Neuronal stem cell (in vitro differentiated cells): ENCODE results near the gene IQSEC2.

Experiments
- DNase-seq: peaks from one replicate; pipeline ENCODE4 v3.0.0-alpha.2; 2013; ENCODE audit warnings: low spot score
- H2AFZ ChIP-seq: one replicate; pipeline ENCODE4 v1.6.1; 2013; ENCODE audit warnings: mild to moderate bottlenecking, low read length, inconsistent platforms
- H2AK5ac ChIP-seq: 2 replicates; pipeline ENCODE4 v1.6.1; 2013; ENCODE audit warnings: low read depth, mild to moderate bottlenecking, inconsistent platforms, low read length, moderate library complexity, mixed read lengths
- H2BK120ac ChIP-seq: 2 replicates; pipeline ENCODE4 v1.6.1; 2013; ENCODE audit warnings: low read depth, mild to moderate bottlenecking, inconsistent platforms, low read length, moderate library complexity, mixed read lengths
- H2BK12ac ChIP-seq: one replicate; pipeline ENCODE4 v1.6.1; 2013; ENCODE audit warnings: low read length, inconsistent platforms
- H2BK15ac ChIP-seq: 2 replicates; pipeline ENCODE4 v1.6.1; 2013; ENCODE audit warnings: mild to moderate bottlenecking, low read length, inconsistent platforms, mixed read lengths
- H2BK5ac ChIP-seq: one replicate; pipeline ENCODE4 v1.6.1; 2013; ENCODE audit warnings: inconsistent platforms, mild to moderate bottlenecking, low read length, moderate library complexity
- H3K14ac ChIP-seq: one replicate; pipeline ENCODE4 v1.6.1; 2013; ENCODE audit warnings: low read length, inconsistent platforms
- H3K18ac ChIP-seq: 2 replicates; pipeline ENCODE4 v1.6.1; 2013; ENCODE audit warnings: low read length, inconsistent platforms
- H3K23ac ChIP-seq: 2 replicates; pipeline ENCODE4 v1.6.1; 2013; ENCODE audit warnings: low read depth, mild to moderate bottlenecking, mixed read lengths, low read length, inconsistent platforms; ENCODE audit not compliant: poor library complexity
- H3K27ac ChIP-seq: replicated peaks from 3 replicates; pipeline ENCODE4 v1.5.1; 2013; ENCODE audit warnings: low read length, inconsistent platforms
- H3K27me3 ChIP-seq, 3 experiments: 2 replicates each; pipeline ENCODE4 v1.6.1; 2013; ENCODE audit warnings: low read length in 3 of 3, mild to moderate bottlenecking in 2 of 3, inconsistent platforms in 1 of 3, low read depth in 1 of 3, mixed read lengths in 1 of 3, moderate library complexity in 1 of 3; ENCODE audit not compliant: control insufficient read depth in 3 of 3, insufficient read depth in 3 of 3
- H3K36me3 ChIP-seq, 2 donors: replicated peaks in 1 of 2; 2 replicates each; pipeline ENCODE4 v1.6.1; 2013; ENCODE audit warnings: low read length in 2 of 2; ENCODE audit not compliant: control insufficient read depth in 2 of 2, insufficient read depth in 2 of 2
- H3K4ac ChIP-seq: 2 replicates; pipeline ENCODE4 v1.6.1; 2013; ENCODE audit warnings: inconsistent platforms, mild to moderate bottlenecking, low read length, moderate library complexity
- H3K4me1 ChIP-seq, 2 donors: 1 replicate in 1 of 2; 2 replicates in 1 of 2; pipeline ENCODE4 v1.6.1; 2013; ENCODE audit warnings: low read length in 2 of 2, low read depth in 1 of 2; ENCODE audit not compliant: control insufficient read depth in 2 of 2, insufficient read depth in 1 of 2
- H3K4me2 ChIP-seq: one replicate; pipeline ENCODE4 v1.6.1; 2013; ENCODE audit warnings: mild to moderate bottlenecking, low read length, inconsistent platforms; ENCODE audit not compliant: insufficient read depth, poor library complexity, severe bottlenecking
- H3K4me3 ChIP-seq, 2 donors: 2 replicates each; pipeline ENCODE4 v1.5.1; 2013; ENCODE audit warnings: low read length in 2 of 2, mild to moderate bottlenecking in 2 of 2, inconsistent platforms in 1 of 2, moderate library complexity in 1 of 2
- H3K79me1 ChIP-seq: one replicate; pipeline ENCODE4 v1.6.1; 2013; ENCODE audit warnings: low read depth, mild to moderate bottlenecking, inconsistent platforms, low read length, moderate library complexity
- H3K9ac ChIP-seq: one replicate; pipeline ENCODE4 v1.6.1; 2013; ENCODE audit warnings: mild to moderate bottlenecking, low read depth, low read length, inconsistent platforms; ENCODE audit not compliant: poor library complexity
- H3K9me3 ChIP-seq, 2 donors: replicated peaks in 1 of 2; 2 replicates each; pipeline versions ENCODE3 to v1.6.1; 2013; ENCODE audit warnings: low read length in 2 of 2, mild to moderate bottlenecking in 2 of 2, inconsistent platforms in 1 of 2, low read depth in 1 of 2, mixed read lengths in 1 of 2, moderate library complexity in 1 of 2; ENCODE audit not compliant: control insufficient read depth in 2 of 2, insufficient read depth in 1 of 2
- H4K8ac ChIP-seq: one replicate; pipeline ENCODE4 v1.6.1; 2013; ENCODE audit warnings: low read depth, mild to moderate bottlenecking, inconsistent platforms, low read length, moderate library complexity
- H4K91ac ChIP-seq: one replicate; pipeline ENCODE4 v1.6.1; 2013; ENCODE audit warnings: low read length, low read depth, mild to moderate bottlenecking, inconsistent platforms; ENCODE audit not compliant: poor library complexity
- WGBS, 2 donors: extraction: QIAGEN DNeasy Blood & Tissue Kit; methylation state at CpG; one replicate each; pipeline ENCODE4 v1.1.7; 2013; ENCODE audit warnings: missing lambda C conversion rate in 2 of 2, mixed read lengths in 1 of 2; ENCODE audit not compliant: insufficient read length in 2 of 2, insufficient replicate concordance in 1 of 2; ENCODE audit errors: extremely low coverage in 2 of 2; 5-methylcytosine and 5-hydroxymethylcytosine counted together

The IQSEC2 gene

GRCh38 chrX:53316860-53317237 lies 35.5 kb upstream of the IQSEC2 start:
- Histone ChIP-seq H3K27me3 (peaks cover 11 to 38% (median 34%) of the 10 kb centered on the region in 3 experiments), H3K4me2 (no peak overlapping the region), H4K91ac (no peak overlapping the region), H2BK12ac (no peak overlapping the region), H3K9ac (no peak overlapping the region), H3K36me3 (no peaks in the 10 kb centered on the region), H4K8ac (no peak overlapping the region), H2BK5ac (no peak overlapping the region), H3K14ac (no peak overlapping the region), H2BK15ac (no peak overlapping the region), H2AFZ (no peak overlapping the region), H3K79me1 (peaks cover 2% of the 10 kb centered on the region), H3K27ac (no peak overlapping the region), H3K4ac (no peak overlapping the region), H2BK120ac (no peak overlapping the region), H3K4me1 (peaks cover 0 to 3% of the 10 kb centered on the region in 2 donors), H3K18ac (no peak overlapping the region), H3K23ac (no peak overlapping the region), H3K9me3 (no peaks in the 10 kb centered on the region), H2AK5ac (no peak overlapping the region), H3K4me3 (no peak overlapping the region)
- WGBS, 2 donors = no CpG with 5 or more reads among the region's 6 CpGs
- no peak for DNase-seq

GRCh38 chrX:53316111-53316859 lies 34.9 kb upstream of the IQSEC2 start:
- no peaks in the 10 kb centered on the region for H3K36me3 ChIP-seq
- no peak overlapping the region for H3K4ac ChIP-seq
- H3K18ac ChIP-seq = no peak overlapping the region
- H3K4me3 ChIP-seq = no peak overlapping the region
- DNase-seq = no peak
- H2AFZ ChIP-seq = no peak overlapping the region
- peaks cover 11 to 33% (median 30%) of the 10 kb centered on the region in 3 experiments for H3K27me3 ChIP-seq
- no peak overlapping the region for H2BK12ac ChIP-seq
- no peak overlapping the region for H4K8ac ChIP-seq
- H3K14ac ChIP-seq = no peak overlapping the region
- H3K4me1 ChIP-seq = peaks cover 0 to 3% of the 10 kb centered on the region in 2 donors
- no peak overlapping the region for H2BK15ac ChIP-seq
- no peak overlapping the region for H3K4me2 ChIP-seq
- H3K9ac ChIP-seq = no peak overlapping the region
- H2AK5ac ChIP-seq = no peak overlapping the region
- no peak overlapping the region for H3K27ac ChIP-seq
- H3K79me1 ChIP-seq = peaks cover 2% of the 10 kb centered on the region
- no peak overlapping the region for H3K23ac ChIP-seq
- peak overlapping the region; percentile 53 for H2BK5ac ChIP-seq
- no CpG with 5 or more reads among the region's 15 CpGs for WGBS, 2 donors
- H4K91ac ChIP-seq = no peak overlapping the region
- no peaks in the 10 kb centered on the region for H3K9me3 ChIP-seq
- no peak overlapping the region for H2BK120ac ChIP-seq

GRCh38 chrX:53313728-53314105 lies 32.3 kb upstream of the IQSEC2 start:
- Histone ChIP-seq H3K27me3 (peaks cover 0 to 13% (median 7%) of the 10 kb centered on the region in 3 experiments), H2BK5ac (no peak overlapping the region), H3K4me1 (no peaks in the 10 kb centered on the region), H4K8ac (no peak overlapping the region), H3K18ac (no peak overlapping the region), H3K9me3 (no peaks in the 10 kb centered on the region), H3K4me2 (no peak overlapping the region), H3K14ac (no peak overlapping the region), H3K4me3 (no peak overlapping the region), H3K79me1 (no peaks in the 10 kb centered on the region), H3K23ac (no peak overlapping the region), H4K91ac (no peak overlapping the region), H3K36me3 (no peaks in the 10 kb centered on the region), H3K9ac (no peak overlapping the region), H2BK120ac (no peak overlapping the region), H3K4ac (no peak overlapping the region), H3K27ac (no peak overlapping the region), H2AFZ (no peak overlapping the region), H2BK12ac (no peak overlapping the region), H2AK5ac (no peak overlapping the region), H2BK15ac (no peak overlapping the region)
- no peak for DNase-seq
- WGBS, 2 donors = no CpG with 5 or more reads among the region's 5 CpGs

GRCh38 chrX:53312946-53313727 lies 31.8 kb upstream of the IQSEC2 start:
- Histone ChIP-seq H3K4me2 (no peak overlapping the region), H3K79me1 (no peaks in the 10 kb centered on the region), H4K8ac (no peak overlapping the region), H3K4ac (no peak overlapping the region), H3K18ac (no peak overlapping the region), H2AK5ac (no peak overlapping the region), H2BK15ac (no peak overlapping the region), H3K14ac (no peak overlapping the region), H2AFZ (no peak overlapping the region), H4K91ac (no peak overlapping the region), H2BK12ac (no peak overlapping the region), H2BK120ac (no peak overlapping the region), H3K23ac (no peak overlapping the region), H3K27me3 (peaks cover 0 to 8% (median 4%) of the 10 kb centered on the region in 3 experiments), H3K9ac (no peak overlapping the region), H3K9me3 (no peaks in the 10 kb centered on the region), H3K4me1 (no peaks in the 10 kb centered on the region), H3K4me3 (no peak overlapping the region), H3K27ac (no peak overlapping the region), H2BK5ac (no peak overlapping the region), H3K36me3 (no peaks in the 10 kb centered on the region)
- DNase-seq = peak; percentile 45
- WGBS, 2 donors = no CpG with 5 or more reads among the region's 8 CpGs
